ENCODE measurements around the gene TMEM255B.
"Not testable (repeated sequence)": the region's sequence is repeated elsewhere in the genome, so short reads cannot be mapped to it uniquely, and the experiment has no call there.

Gene TMEM255B

GRCh38 chr13:113787694-113788093 lies 28.7 kb downstream of the TMEM255B start:
- DNase-seq (ENCODE audit: low read depth) = no peak

GRCh38 chr13:113788413-113789135 lies 29.5 kb downstream of the TMEM255B start:
- DNase-seq (ENCODE audit: low read depth) = no peak

GRCh38 chr13:113789167-113789566 lies 30.1 kb downstream of the TMEM255B start:
- DNase-seq (ENCODE audit: low read depth) = no peak

GRCh38 chr13:113789931-113790330 lies 30.9 kb downstream of the TMEM255B start:
- DNase-seq (ENCODE audit: low read depth) = not testable (repeated sequence)

GRCh38 chr13:113791226-113791625 lies 32.2 kb downstream of the TMEM255B start:
- no peak for DNase-seq (ENCODE audit: low read depth)

GRCh38 chr13:113791761-113792160 lies 32.7 kb downstream of the TMEM255B start:
- no peak for DNase-seq (ENCODE audit: low read depth)

GRCh38 chr13:113792236-113792770 lies 33.3 kb downstream of the TMEM255B start:
- DNase-seq (ENCODE audit: low read depth) = no peak

- no peak for DNase-seq (ENCODE audit: low read depth)
Measured at GRCh38 chr13:113792886-113793717, 34.1 kb downstream of the TMEM255B start.

GRCh38 chr13:113793718-113794085 lies 34.7 kb downstream of the TMEM255B start:
- no peak for DNase-seq (ENCODE audit: low read depth)

GRCh38 chr13:113794086-113794485 lies 35.1 kb downstream of the TMEM255B start:
- DNase-seq (ENCODE audit: low read depth) = no peak

GRCh38 chr13:113794764-113795173 lies 35.7 kb downstream of the TMEM255B start:
- no peak for DNase-seq (ENCODE audit: low read depth)

- DNase-seq (ENCODE audit: low read depth) = not testable (repeated sequence)
Measured at GRCh38 chr13:113795362-113795761, 36.3 kb downstream of the TMEM255B start.

GRCh38 chr13:113796211-113796963 lies 37.4 kb downstream of the TMEM255B start:
- no peak for DNase-seq (ENCODE audit: low read depth)

GRCh38 chr13:113796964-113797676 lies 38.1 kb downstream of the TMEM255B start:
- no peak for DNase-seq (ENCODE audit: low read depth)

GRCh38 chr13:113798200-113798811 lies 39.3 kb downstream of the TMEM255B start:
- DNase-seq (ENCODE audit: low read depth) = no peak

- DNase-seq (ENCODE audit: low read depth) = no peak
Measured at GRCh38 chr13:113800576-113800926, 41.5 kb downstream of the TMEM255B start.

- no peak for DNase-seq (ENCODE audit: low read depth)
Measured at GRCh38 chr13:113801289-113801961, 42.4 kb downstream of the TMEM255B start.

GRCh38 chr13:113802090-113802531 lies 43.1 kb downstream of the TMEM255B start:
- DNase-seq (ENCODE audit: low read depth) = no peak

GRCh38 chr13:113802761-113803160 lies 43.7 kb downstream of the TMEM255B start:
- no peak for DNase-seq (ENCODE audit: low read depth)

- no peak for DNase-seq (ENCODE audit: low read depth)
Measured at GRCh38 chr13:113803409-113804016, 44.5 kb downstream of the TMEM255B start.
